ENCODE data around the gene HEYL. TPM values are rescaled to one million over a fixed set of nuclear protein-coding genes. Genes with fewer than 3 reads are reported as not detected.

Gene HEYL
- total and polyA plus RNA-seq, 4 donors, result 7.6 to 19.6 (median 10.9) TPM

DNA sequence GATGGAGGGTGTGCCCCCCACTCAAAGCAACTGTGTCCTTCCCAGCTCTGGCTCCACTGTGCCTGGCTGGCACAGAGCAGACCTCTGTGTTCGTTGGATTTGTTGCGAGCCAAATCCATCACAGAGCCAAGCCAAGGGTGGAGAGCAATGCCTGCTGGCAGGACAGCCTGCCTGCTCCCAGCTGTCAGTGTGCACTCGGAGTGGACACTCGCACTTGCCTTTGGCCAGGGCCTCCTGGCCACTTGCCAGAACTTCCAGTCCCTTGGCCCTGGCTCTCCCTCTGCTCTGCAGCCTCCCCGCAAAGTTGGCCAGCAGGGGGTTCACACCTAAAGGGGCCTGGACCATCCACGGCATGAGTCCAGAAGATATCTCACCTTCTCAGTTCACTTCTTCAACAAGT, 16.4 kb downstream of the HEYL start:
- H3K27ac ChIP-seq (ENCODE audit: low read depth in 1 of 2, low read length in 1 of 2), result no peak overlapping the region
- no peak overlapping the region for H3K4me3 ChIP-seq
- H3K27me3 ChIP-seq (ENCODE audit: control insufficient read depth in 3 of 3, insufficient read depth in 3 of 3, low read length in 2 of 3), result peaks cover 0 to 2% (median 2%) of the 10 kb centered on the region in 3 donors
- WGBS, 2 donors, result 78 to 80% methylated on average over 6 of the region's 6 CpGs
- DNase-seq (peak; percentile 35 to 53 (median 43)), ATAC-seq (ENCODE audit: insufficient read depth, low FRiP score) (no peak)
- H3K9ac ChIP-seq (ENCODE audit: insufficient read depth in 1 of 2, low read length in 2 of 2), result no peak overlapping the region
- H3K9me3 ChIP-seq (ENCODE audit: control insufficient read depth in 4 of 4, insufficient read depth in 3 of 4, low read length in 3 of 4), result no peaks in the 10 kb centered on the region
- peaks cover 0 to 4% (median 0%) of the 10 kb centered on the region in 4 donors for H3K36me3 ChIP-seq (ENCODE audit: control insufficient read depth in 4 of 4, insufficient read depth in 4 of 4, low read length in 4 of 4)
- peaks cover 0 to 25% (median 7%) of the 10 kb centered on the region in 5 donors for H3K4me1 ChIP-seq (ENCODE audit: control insufficient read depth in 5 of 5, insufficient read depth in 5 of 5, low read length in 5 of 5)
- TF ChIP-seq, protein P1, sequence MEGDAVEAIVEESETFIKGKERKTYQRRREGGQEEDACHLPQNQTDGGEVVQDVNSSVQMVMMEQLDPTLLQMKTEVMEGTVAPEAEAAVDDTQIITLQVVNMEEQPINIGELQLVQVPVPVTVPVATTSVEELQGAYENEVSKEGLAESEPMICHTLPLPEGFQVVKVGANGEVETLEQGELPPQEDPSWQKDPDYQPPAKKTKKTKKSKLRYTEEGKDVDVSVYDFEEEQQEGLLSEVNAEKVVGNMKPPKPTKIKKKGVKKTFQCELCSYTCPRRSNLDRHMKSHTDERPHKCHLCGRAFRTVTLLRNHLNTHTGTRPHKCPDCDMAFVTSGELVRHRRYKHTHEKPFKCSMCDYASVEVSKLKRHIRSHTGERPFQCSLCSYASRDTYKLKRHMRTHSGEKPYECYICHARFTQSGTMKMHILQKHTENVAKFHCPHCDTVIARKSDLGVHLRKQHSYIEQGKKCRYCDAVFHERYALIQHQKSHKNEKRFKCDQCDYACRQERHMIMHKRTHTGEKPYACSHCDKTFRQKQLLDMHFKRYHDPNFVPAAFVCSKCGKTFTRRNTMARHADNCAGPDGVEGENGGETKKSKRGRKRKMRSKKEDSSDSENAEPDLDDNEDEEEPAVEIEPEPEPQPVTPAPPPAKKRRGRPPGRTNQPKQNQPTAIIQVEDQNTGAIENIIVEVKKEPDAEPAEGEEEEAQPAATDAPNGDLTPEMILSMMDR (IDR thresholded peaks at IDR 0.05; ENCODE audit: control extremely low read depth, extremely low read depth), result no peak

DNA sequence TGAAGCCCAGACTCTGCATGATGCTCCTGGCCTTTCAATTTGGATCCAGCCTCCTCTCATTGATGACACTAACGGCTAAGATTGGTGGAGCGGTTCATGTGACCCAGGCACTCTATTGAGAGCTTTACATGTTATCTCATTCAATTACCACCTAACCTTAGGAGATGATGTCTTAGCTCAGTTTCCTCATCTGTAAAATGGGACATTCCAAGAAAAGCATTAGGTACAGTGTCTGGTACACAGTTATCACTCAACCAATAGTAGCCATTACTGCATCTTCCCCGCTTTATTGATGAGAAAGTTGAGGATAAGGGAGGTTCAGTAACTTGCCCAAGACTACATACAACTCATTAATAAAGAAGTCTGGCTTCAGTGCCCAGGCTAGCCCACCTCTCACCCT, 17.0 kb downstream of the HEYL start:
- Histone ChIP-seq H3K27me3 (ENCODE audit: control insufficient read depth in 3 of 3, insufficient read depth in 3 of 3, low read length in 2 of 3) (peaks cover 0 to 2% (median 2%) of the 10 kb centered on the region in 3 donors), H3K9me3 (ENCODE audit: control insufficient read depth in 4 of 4, insufficient read depth in 3 of 4, low read length in 3 of 4) (no peaks in the 10 kb centered on the region), H3K9ac (ENCODE audit: insufficient read depth in 1 of 2, low read length in 2 of 2) (no peak overlapping the region), H3K4me3 (no peak overlapping the region), H3K36me3 (ENCODE audit: control insufficient read depth in 4 of 4, insufficient read depth in 4 of 4, low read length in 4 of 4) (peaks cover 0 to 4% (median 0%) of the 10 kb centered on the region in 4 donors), H3K27ac (ENCODE audit: low read depth in 1 of 2, low read length in 1 of 2) (no peak overlapping the region), H3K4me1 (ENCODE audit: control insufficient read depth in 5 of 5, insufficient read depth in 5 of 5, low read length in 5 of 5) (peaks cover 0 to 25% (median 7%) of the 10 kb centered on the region in 5 donors)
- 95 to 97% methylated on average over 3 of the region's 3 CpGs for WGBS, 2 donors
- ATAC-seq (ENCODE audit: insufficient read depth, low FRiP score) (no peak), DNase-seq (no peak)
- TF ChIP-seq, protein P1 (IDR thresholded peaks at IDR 0.05; ENCODE audit: control extremely low read depth, extremely low read depth), result no peak

DNA sequence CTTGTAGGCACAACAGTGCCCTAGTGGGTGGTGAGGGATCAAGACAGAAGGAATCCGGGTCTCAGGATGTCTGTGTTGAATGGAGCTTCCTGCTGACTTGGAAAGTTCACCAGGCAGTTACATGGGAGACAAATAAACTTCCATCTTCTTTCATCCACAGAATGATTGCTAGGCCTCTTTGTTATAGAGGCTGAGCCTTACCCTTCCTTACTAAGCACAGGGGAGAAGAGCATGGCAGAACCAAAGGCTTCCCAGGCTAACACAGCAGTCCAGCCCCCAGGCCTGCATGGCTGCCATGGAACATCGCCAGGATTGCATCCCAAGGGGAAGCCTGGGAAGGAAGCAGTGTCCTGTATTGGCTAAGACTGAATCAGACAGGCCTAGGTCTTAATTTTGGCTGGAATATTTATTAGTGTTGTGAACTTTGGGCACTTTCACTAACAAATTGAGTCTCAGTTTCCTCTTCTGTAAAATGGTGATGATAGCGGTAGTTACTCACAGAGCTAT, 18.7 kb downstream of the HEYL start:
- no peak for ATAC-seq (ENCODE audit: insufficient read depth, low FRiP score)
- no peak overlapping the region for H3K4me3 ChIP-seq
- 85% methylated on average over 3 of the region's 3 CpGs for WGBS, 2 donors

More for the DNA sequence above, 18.7 kb downstream of the HEYL start:
- Histone ChIP-seq H3K9me3 (ENCODE audit: control insufficient read depth in 4 of 4, insufficient read depth in 3 of 4, low read length in 3 of 4) (peaks cover 0 to 2% (median 0%) of the 10 kb centered on the region in 4 donors), H3K27ac (ENCODE audit: low read depth in 1 of 2, low read length in 1 of 2) (no peak overlapping the region), H3K27me3 (ENCODE audit: control insufficient read depth in 3 of 3, insufficient read depth in 3 of 3, low read length in 2 of 3) (peaks cover 0 to 2% (median 2%) of the 10 kb centered on the region in 3 donors), H3K36me3 (ENCODE audit: control insufficient read depth in 4 of 4, insufficient read depth in 4 of 4, low read length in 4 of 4) (no peaks in the 10 kb centered on the region), H3K9ac (ENCODE audit: insufficient read depth in 1 of 2, low read length in 2 of 2) (no peak overlapping the region), H3K4me1 (ENCODE audit: control insufficient read depth in 5 of 5, insufficient read depth in 5 of 5, low read length in 5 of 5) (peaks cover 0 to 18% (median 6%) of the 10 kb centered on the region in 5 donors)
- TF ChIP-seq, protein P1 (IDR thresholded peaks at IDR 0.05; ENCODE audit: control extremely low read depth, extremely low read depth), result no peak
- DNase-seq, result no peak
